ENCODE results near the gene IDUA. TPM values are rescaled to one million over a fixed set of nuclear protein-coding genes. Genes with fewer than 3 reads are reported as not detected.

The IDUA gene
- total and polyA plus RNA-seq, 2 of the 4 experiments (the other 2 are of a cell fraction), result 0.72 to 12.5 TPM

- no peak overlapping the region for H4K8ac ChIP-seq (ENCODE audit: low read depth in 2 of 2, low read length in 2 of 2)
- H2AK5ac ChIP-seq (ENCODE audit: low read depth, low read length), result no peak overlapping the region
- no peak overlapping the region for H4K5ac ChIP-seq (ENCODE audit: low read depth, low read length)
- ATAC-seq (ENCODE audit: low read depth) (no peak), DNase-seq (no peak)
- peaks cover 4% of the 10 kb centered on the region; the same call in 1 of the 2 replicates for H3K9me1 ChIP-seq (ENCODE audit: insufficient read depth, low read length)
- H3K9ac ChIP-seq (ENCODE audit: low read depth, low read length), result no peak overlapping the region
- no peak overlapping the region for H3K4ac ChIP-seq (ENCODE audit: low read depth, low read length)
- peak overlapping the region; percentile 81 for H2AK9ac ChIP-seq (replicated peaks; ENCODE audit: low read depth, low read length, poor library complexity)
- H3K79me1 ChIP-seq (ENCODE audit: low read depth in 1 of 2, low read length in 2 of 2), result peaks cover 0 to 7% of the 10 kb centered on the region in 2 experiments; a peak in 1 of 4 replicates
- 99% methylated on average over 22 of the region's 43 CpGs; no CpG with 5 or more reads in 1 of the 2 experiments for WGBS, 2 experiments (ENCODE audit: extremely low coverage in 2 of 2, insufficient read length in 1 of 2)
- no TSS peak for BruUV-seq (replicated peaks)
- ChIA-PET CTCF (no interaction called here), POLR2A (ENCODE audit: unreplicated experiment) (no interaction called here)
- H2BK20ac ChIP-seq (ENCODE audit: low read depth, low read length), result no peak overlapping the region
- no peak overlapping the region for H3K4me3 ChIP-seq (ENCODE audit: insufficient read depth, low read depth, low read length)
- H3K27me3 ChIP-seq (ENCODE audit: control insufficient read depth, insufficient read depth, low read length), result peaks cover 8% of the 10 kb centered on the region
- in situ Hi-C loops (cut with MboI; ENCODE audit: low sequenced_read_pairs), result no loop called here
- no peak overlapping the region for H2BK120ac ChIP-seq (ENCODE audit: low read depth, low read length)
- no peaks in the 10 kb centered on the region for H3K9me3 ChIP-seq (ENCODE audit: control insufficient read depth, insufficient read depth, low read length)
- H3K56ac ChIP-seq (ENCODE audit: extremely low read depth, insufficient read depth, low read length), result no peak overlapping the region
- intact Hi-C loops (cut with micrococcal nuclease), result loop anchor here (5.0 kb wide), 2 partner anchors 119 to 334 kb away; partner anchors contain the start of gene UVSSA
- H2AFZ ChIP-seq (replicated peaks; ENCODE audit: low read length, poor library complexity), result peak overlapping the region; percentile 23
- H4K91ac ChIP-seq (ENCODE audit: insufficient read depth, low read depth, low read length), result no peak overlapping the region
- peaks cover 5% of the 10 kb centered on the region; the same call in 1 of the 2 replicates for H3K36me3 ChIP-seq (ENCODE audit: control insufficient read depth, insufficient read depth, low read length)
- H3K18ac ChIP-seq (ENCODE audit: low read depth, low read length), result no peak overlapping the region
- TF ChIP-seq BHLHE40 (IDR thresholded peaks at IDR 0.05; ENCODE audit: low read depth, low read length) (no peak), FOS (IDR thresholded peaks at IDR 0.05; ENCODE audit: low read depth, low read length) (no peak), CTCF (conservative IDR thresholded peaks at IDR 0.05; ENCODE audit: low read depth, low read length) (no peak), MXI1 (IDR thresholded peaks at IDR 0.05; ENCODE audit: borderline replicate concordance, low read depth, low read length) (no peak), RAD21 (IDR thresholded peaks at IDR 0.05; ENCODE audit: low read length) (no peak), MAZ (IDR thresholded peaks at IDR 0.05; ENCODE audit: borderline replicate concordance, low read depth, low read length) (no peak), CHD1 (IDR thresholded peaks at IDR 0.05; ENCODE audit: low read depth, low read length) (no peak), CEBPB (IDR thresholded peaks at IDR 0.05; ENCODE audit: low read depth, low read length) (no peak), MAFK (IDR thresholded peaks at IDR 0.05; ENCODE audit: low read depth, low read length) (no peak), ELK1 (IDR thresholded peaks at IDR 0.05; ENCODE audit: borderline replicate concordance, low read depth, low read length) (no peak), RCOR1 (IDR thresholded peaks at IDR 0.05; ENCODE audit: insufficient replicate concordance, low read length) (no peak)
- dilution Hi-C loops (cut with HindIII; ENCODE audit: low sequenced_read_pairs, unreplicated experiment), result no loop called here
- H3K14ac ChIP-seq (replicated peaks; ENCODE audit: low read depth, low read length), result no peak overlapping the region
- H3K4me2 ChIP-seq (ENCODE audit: low read depth, low read length), result no peak overlapping the region
- peaks cover 30% of the 10 kb centered on the region for H4K20me1 ChIP-seq (ENCODE audit: insufficient read depth, low read length)
- H2BK5ac ChIP-seq (ENCODE audit: low read depth, low read length, poor library complexity, severe bottlenecking), result no peak overlapping the region
- no peak overlapping the region for H2BK15ac ChIP-seq (ENCODE audit: low read depth, low read length)
- H3K27ac ChIP-seq (ENCODE audit: insufficient read depth, low read length), result no peak overlapping the region
- H3K4me1 ChIP-seq (ENCODE audit: control insufficient read depth, insufficient read depth, low read length), result peaks cover 13% of the 10 kb centered on the region
- H3K23ac ChIP-seq (ENCODE audit: low read depth, low read length), result no peak overlapping the region
Measured at GRCh38 chr4:1013225-1014073, 26.6 kb downstream of the IDUA start.
